HepG2 (cell line): ENCODE measurements around the gene ITPRIPL1. TPM values are rescaled to one million over a fixed set of nuclear protein-coding genes. Genes with fewer than 3 reads are reported as not detected.

Experiments used
- AKAP8 ChIP-seq: sonication (generic); formaldehyde crosslinking; IDR thresholded peaks from 2 replicates; pipeline ENCODE4 v1.5.1; 2020; ENCODE audit warnings: mild to moderate bottlenecking, missing genetic modification reagents
- HOXA3 ChIP-seq: sonication (generic); formaldehyde crosslinking; IDR thresholded peaks from 2 replicates; pipeline ENCODE4 v1.5.0; 2020; ENCODE audit warnings: missing genetic modification reagents
- KDM5B ChIP-seq: sonication (generic); formaldehyde crosslinking; IDR thresholded peaks from 2 replicates; pipeline ENCODE4 v1.4.0; 2020; ENCODE audit warnings: missing genetic modification reagents, mild to moderate bottlenecking, borderline replicate concordance
- NKX3-1 ChIP-seq: sonication (generic); formaldehyde crosslinking; IDR thresholded peaks from 2 replicates; pipeline ENCODE4 v1.5.0; 2020; ENCODE audit warnings: missing genetic modification reagents
- PCBP2 ChIP-seq: fragments of 200-400 bp; formaldehyde crosslinking; optimal IDR thresholded peaks from 2 replicates; pipeline ENCODE3; 2018; ENCODE audit warnings: low read length, low read depth; ENCODE audit not compliant: poor library complexity, severe bottlenecking
- PHF21A ChIP-seq: sonication (generic); formaldehyde crosslinking; IDR thresholded peaks from 2 replicates; pipeline ENCODE4 v1.5.0; 2020; ENCODE audit warnings: mild to moderate bottlenecking, missing genetic modification reagents
- SETDB1 ChIP-seq: sonication (generic); formaldehyde crosslinking; IDR thresholded peaks from 2 replicates; pipeline ENCODE4 v1.5.1; 2020; ENCODE audit warnings: missing genetic modification reagents, mild to moderate bottlenecking, borderline replicate concordance
- SPEN ChIP-seq: sonication (generic); formaldehyde crosslinking; IDR thresholded peaks from 2 replicates; pipeline ENCODE4 v1.5.1; 2020; ENCODE audit warnings: low read depth, mild to moderate bottlenecking, missing genetic modification reagents
- TMF1 ChIP-seq: sonication (generic); formaldehyde crosslinking; IDR thresholded peaks from 2 replicates; pipeline ENCODE4 v1.8.1; 2022; ENCODE audit warnings: low read depth, missing genetic modification reagents
- ZNF138 ChIP-seq: sonication (generic); formaldehyde crosslinking; IDR thresholded peaks from 2 replicates; pipeline ENCODE4 v1.5.0; 2020; ENCODE audit warnings: mild to moderate bottlenecking, low read depth, missing genetic modification reagents
- ZNF326 ChIP-seq: sonication (generic); formaldehyde crosslinking; IDR thresholded peaks from 2 replicates; pipeline ENCODE4 v1.4.0; 2020; ENCODE audit warnings: missing genetic modification reagents, borderline replicate concordance
- ZNF44 ChIP-seq: sonication (generic); formaldehyde crosslinking; IDR thresholded peaks from 2 replicates; pipeline ENCODE4 v1.5.1; 2020; ENCODE audit warnings: mild to moderate bottlenecking, missing genetic modification reagents
- ZNF556 ChIP-seq: sonication (generic); formaldehyde crosslinking; IDR thresholded peaks from 2 replicates; pipeline ENCODE4 v1.4.0; 2020; ENCODE audit warnings: mild to moderate bottlenecking, missing genetic modification reagents, borderline replicate concordance
- ZNF572 ChIP-seq: sonication (generic); formaldehyde crosslinking; IDR thresholded peaks from 2 replicates; pipeline ENCODE4 v1.5.1; 2020; ENCODE audit warnings: mild to moderate bottlenecking, missing genetic modification reagents
- ZNF607 ChIP-seq: sonication (generic); formaldehyde crosslinking; IDR thresholded peaks from 2 replicates; pipeline ENCODE4 v1.5.1; 2020; ENCODE audit warnings: missing genetic modification reagents, mild to moderate bottlenecking, borderline replicate concordance
- ZNF737 ChIP-seq: sonication (generic); formaldehyde crosslinking; IDR thresholded peaks from 2 replicates; pipeline ENCODE4 v1.5.0; 2020; ENCODE audit warnings: missing genetic modification reagents, mild to moderate bottlenecking, borderline replicate concordance
- ZNF788 ChIP-seq: sonication (generic); formaldehyde crosslinking; IDR thresholded peaks from 2 replicates; pipeline ENCODE4 v1.5.0; 2020; ENCODE audit warnings: mild to moderate bottlenecking, missing genetic modification reagents, borderline replicate concordance
- polyA plus RNA-seq, 8 experiments: library from polyadenylated mRNA; depleted of rRNA in 3 of 8; stranded (reverse) in 7 of 8; unstranded in 1 of 8; fragments of >200 nt; fragmentation: Illumina TruSeq in 4 of 8; extraction: Trizol in 4 of 8; gene quantifications; 2 replicates each; pipeline versions ENCODE4 v1.2.1 to v1.2.3, GENCODE V29; 2011 to 2016; ENCODE audit warnings: low read depth in 4 of 8, missing spikeins in 1 of 8, mixed read lengths in 1 of 8; ENCODE audit not compliant: insufficient read depth in 1 of 8
- total RNA-seq, 5 experiments: library from RNA; depleted of rRNA; stranded (reverse); fragments of >200 nt; fragmentation: Illumina TruSeq; extraction: Trizol; gene quantifications; 2 replicates each; pipeline ENCODE4 v1.2.3, GENCODE V29; 2016; ENCODE audit warnings: low read depth in 1 of 5
- TF ChIP-seq, protein P1 (sequence below): sonication (generic); formaldehyde crosslinking; IDR thresholded peaks from 2 replicates; pipeline ENCODE4 v1.5.1; 2020; ENCODE audit warnings: missing genetic modification reagents, mild to moderate bottlenecking, borderline replicate concordance
- TF ChIP-seq, protein P2 (sequence below): IDR thresholded peaks from 2 replicates; pipeline ENCODE4 v1.6.1; 2016; ENCODE audit warnings: mild to moderate bottlenecking, missing biosample characterization, missing genetic modification reagents
- TF ChIP-seq, protein P3 (sequence below): sonication (generic); formaldehyde crosslinking; conservative IDR thresholded peaks from 2 replicates; pipeline ENCODE4 v1.4.0; 2020; ENCODE audit warnings: mild to moderate bottlenecking, missing genetic modification reagents, moderate library complexity
- TF ChIP-seq, protein P4 (sequence below): IDR thresholded peaks from 2 replicates; pipeline ENCODE4 v1.6.1; 2018; ENCODE audit warnings: missing genetic modification reagents, mild to moderate bottlenecking, missing compliant biosample characterization

ITPRIPL1 gene
- total and polyA plus RNA-seq, 2 of the 13 experiments (the other 11 are each of a cell fraction or from before 2014, with no cell fraction given), result 4.3 to 11.7 TPM

DNA sequence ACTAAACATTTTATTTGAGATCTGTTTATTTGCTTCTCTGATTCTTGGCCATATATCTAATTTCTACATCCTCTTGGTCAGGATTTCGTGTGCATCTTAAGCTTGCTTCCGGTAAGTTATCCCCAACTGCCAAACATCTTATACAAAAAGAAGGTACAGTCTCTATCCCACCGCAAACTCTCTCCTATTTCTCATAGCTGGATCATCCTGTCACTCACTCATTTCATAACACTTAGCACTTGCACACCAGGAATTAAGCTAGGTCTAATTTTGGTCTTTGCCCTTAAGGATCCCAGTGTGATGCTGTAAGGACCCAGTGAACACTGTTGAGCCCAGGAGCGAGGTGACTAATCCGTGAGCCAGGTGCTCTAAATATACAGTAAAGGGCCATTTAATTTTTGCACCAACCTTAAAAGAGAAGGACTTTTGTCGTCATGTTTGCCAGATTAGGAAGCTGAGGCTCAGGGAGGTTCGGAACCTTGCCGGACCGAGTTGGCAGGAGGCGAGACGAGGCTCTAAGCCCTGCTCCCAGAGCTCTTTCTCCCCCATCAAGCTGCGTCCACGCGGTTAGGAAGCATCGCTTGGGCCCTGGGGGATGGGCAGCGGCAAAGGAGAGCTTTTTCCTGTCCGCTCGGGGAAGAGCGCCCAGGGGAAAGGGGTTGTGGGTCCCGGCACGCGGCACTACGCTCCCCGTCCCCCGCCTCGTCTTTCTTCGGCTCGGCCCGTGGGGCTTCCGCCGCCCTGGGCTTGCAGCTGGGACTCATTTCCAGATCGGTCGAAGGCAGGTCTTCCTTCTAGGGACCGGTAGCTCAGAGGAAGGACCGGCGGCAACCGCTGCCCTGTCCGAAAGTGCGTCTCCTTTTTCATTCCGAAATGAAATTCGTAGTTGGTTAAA lies 4.1 kb upstream of the ITPRIPL1 start (continued):
- TF ChIP-seq, protein P1, sequence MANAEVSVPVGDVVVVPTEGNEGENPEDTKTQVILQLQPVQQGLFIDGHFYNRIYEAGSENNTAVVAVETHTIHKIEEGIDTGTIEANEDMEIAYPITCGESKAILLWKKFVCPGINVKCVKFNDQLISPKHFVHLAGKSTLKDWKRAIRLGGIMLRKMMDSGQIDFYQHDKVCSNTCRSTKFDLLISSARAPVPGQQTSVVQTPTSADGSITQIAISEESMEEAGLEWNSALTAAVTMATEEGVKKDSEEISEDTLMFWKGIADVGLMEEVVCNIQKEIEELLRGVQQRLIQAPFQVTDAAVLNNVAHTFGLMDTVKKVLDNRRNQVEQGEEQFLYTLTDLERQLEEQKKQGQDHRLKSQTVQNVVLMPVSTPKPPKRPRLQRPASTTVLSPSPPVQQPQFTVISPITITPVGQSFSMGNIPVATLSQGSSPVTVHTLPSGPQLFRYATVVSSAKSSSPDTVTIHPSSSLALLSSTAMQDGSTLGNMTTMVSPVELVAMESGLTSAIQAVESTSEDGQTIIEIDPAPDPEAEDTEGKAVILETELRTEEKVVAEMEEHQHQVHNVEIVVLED (CRISPR knock-in tag), result 0 out of 2 replicates have a peak, but pooled peaks have one; percentile 17
- 0 out of 2 replicates have a peak, but pooled peaks have one; percentile 12 for TF ChIP-seq ZNF138 (CRISPR knock-in tag)
- peak; percentile 62; the same call in 1 of the 2 replicates for TF ChIP-seq ZNF737 (CRISPR knock-in tag)
- TF ChIP-seq, protein P2, sequence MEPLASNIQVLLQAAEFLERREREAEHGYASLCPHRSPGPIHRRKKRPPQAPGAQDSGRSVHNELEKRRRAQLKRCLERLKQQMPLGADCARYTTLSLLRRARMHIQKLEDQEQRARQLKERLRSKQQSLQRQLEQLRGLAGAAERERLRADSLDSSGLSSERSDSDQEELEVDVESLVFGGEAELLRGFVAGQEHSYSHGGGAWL (CRISPR knock-in tag), result peak; percentile 5; the same call in 1 of the 2 replicates
- TF ChIP-seq TMF1, result 0 out of 2 replicates have a peak, but pooled peaks have one; percentile 42
- peak; percentile 86; the same call in 1 of the 2 replicates for TF ChIP-seq ZNF44
- TF ChIP-seq ZNF607 (CRISPR knock-in tag), result peak; percentile 89; the same call in 1 of the 2 replicates
- TF ChIP-seq, protein P3, sequence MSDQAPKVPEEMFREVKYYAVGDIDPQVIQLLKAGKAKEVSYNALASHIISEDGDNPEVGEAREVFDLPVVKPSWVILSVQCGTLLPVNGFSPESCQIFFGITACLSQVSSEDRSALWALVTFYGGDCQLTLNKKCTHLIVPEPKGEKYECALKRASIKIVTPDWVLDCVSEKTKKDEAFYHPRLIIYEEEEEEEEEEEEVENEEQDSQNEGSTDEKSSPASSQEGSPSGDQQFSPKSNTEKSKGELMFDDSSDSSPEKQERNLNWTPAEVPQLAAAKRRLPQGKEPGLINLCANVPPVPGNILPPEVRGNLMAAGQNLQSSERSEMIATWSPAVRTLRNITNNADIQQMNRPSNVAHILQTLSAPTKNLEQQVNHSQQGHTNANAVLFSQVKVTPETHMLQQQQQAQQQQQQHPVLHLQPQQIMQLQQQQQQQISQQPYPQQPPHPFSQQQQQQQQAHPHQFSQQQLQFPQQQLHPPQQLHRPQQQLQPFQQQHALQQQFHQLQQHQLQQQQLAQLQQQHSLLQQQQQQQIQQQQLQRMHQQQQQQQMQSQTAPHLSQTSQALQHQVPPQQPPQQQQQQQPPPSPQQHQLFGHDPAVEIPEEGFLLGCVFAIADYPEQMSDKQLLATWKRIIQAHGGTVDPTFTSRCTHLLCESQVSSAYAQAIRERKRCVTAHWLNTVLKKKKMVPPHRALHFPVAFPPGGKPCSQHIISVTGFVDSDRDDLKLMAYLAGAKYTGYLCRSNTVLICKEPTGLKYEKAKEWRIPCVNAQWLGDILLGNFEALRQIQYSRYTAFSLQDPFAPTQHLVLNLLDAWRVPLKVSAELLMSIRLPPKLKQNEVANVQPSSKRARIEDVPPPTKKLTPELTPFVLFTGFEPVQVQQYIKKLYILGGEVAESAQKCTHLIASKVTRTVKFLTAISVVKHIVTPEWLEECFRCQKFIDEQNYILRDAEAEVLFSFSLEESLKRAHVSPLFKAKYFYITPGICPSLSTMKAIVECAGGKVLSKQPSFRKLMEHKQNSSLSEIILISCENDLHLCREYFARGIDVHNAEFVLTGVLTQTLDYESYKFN, result no peak; the same call in 1 of the 2 replicates
- TF ChIP-seq PCBP2, result no peak
- peak; percentile 78; the same call in 1 of the 2 replicates for TF ChIP-seq SETDB1 (CRISPR knock-in tag)
- TF ChIP-seq AKAP8 (CRISPR knock-in tag), result 0 out of 2 replicates have a peak, but pooled peaks have one; percentile 25
- TF ChIP-seq NKX3-1, result no peak
- 0 out of 2 replicates have a peak, but pooled peaks have one; percentile 27 for TF ChIP-seq ZNF572 (CRISPR knock-in tag)
- 0 out of 2 replicates have a peak, but pooled peaks have one; percentile 1 for TF ChIP-seq HOXA3
- TF ChIP-seq PHF21A (CRISPR knock-in tag), result peak; percentile 72; the same call in 1 of the 2 replicates
- TF ChIP-seq ZNF788 (CRISPR knock-in tag), result 0 out of 2 replicates have a peak, but pooled peaks have one; percentile 5
- no peak for TF ChIP-seq ZNF326 (CRISPR knock-in tag)
- TF ChIP-seq, protein P4, sequence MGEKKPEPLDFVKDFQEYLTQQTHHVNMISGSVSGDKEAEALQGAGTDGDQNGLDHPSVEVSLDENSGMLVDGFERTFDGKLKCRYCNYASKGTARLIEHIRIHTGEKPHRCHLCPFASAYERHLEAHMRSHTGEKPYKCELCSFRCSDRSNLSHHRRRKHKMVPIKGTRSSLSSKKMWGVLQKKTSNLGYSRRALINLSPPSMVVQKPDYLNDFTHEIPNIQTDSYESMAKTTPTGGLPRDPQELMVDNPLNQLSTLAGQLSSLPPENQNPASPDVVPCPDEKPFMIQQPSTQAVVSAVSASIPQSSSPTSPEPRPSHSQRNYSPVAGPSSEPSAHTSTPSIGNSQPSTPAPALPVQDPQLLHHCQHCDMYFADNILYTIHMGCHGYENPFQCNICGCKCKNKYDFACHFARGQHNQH (CRISPR knock-in tag), result peak; percentile 31; the same call in 1 of the 2 replicates
- peak; percentile 48; the same call in 1 of the 2 replicates for TF ChIP-seq SPEN (CRISPR knock-in tag)
- no peak; the same call in 1 of the 2 replicates for TF ChIP-seq ZNF556 (CRISPR knock-in tag)
- peak; percentile 84 for TF ChIP-seq KDM5B (CRISPR knock-in tag)
